Retina (tissue), 1 donor: Measurements from ENCODE around the gene DAB2IP.
A peak's percentile ranks its signal among the peaks of the same experiment; 100 is the strongest.

ENCODE experiments used
- DNase-seq: peaks from one replicate; pipeline ENCODE4 v3.0.0-alpha.2; 2016

DAB2IP gene

DNA sequence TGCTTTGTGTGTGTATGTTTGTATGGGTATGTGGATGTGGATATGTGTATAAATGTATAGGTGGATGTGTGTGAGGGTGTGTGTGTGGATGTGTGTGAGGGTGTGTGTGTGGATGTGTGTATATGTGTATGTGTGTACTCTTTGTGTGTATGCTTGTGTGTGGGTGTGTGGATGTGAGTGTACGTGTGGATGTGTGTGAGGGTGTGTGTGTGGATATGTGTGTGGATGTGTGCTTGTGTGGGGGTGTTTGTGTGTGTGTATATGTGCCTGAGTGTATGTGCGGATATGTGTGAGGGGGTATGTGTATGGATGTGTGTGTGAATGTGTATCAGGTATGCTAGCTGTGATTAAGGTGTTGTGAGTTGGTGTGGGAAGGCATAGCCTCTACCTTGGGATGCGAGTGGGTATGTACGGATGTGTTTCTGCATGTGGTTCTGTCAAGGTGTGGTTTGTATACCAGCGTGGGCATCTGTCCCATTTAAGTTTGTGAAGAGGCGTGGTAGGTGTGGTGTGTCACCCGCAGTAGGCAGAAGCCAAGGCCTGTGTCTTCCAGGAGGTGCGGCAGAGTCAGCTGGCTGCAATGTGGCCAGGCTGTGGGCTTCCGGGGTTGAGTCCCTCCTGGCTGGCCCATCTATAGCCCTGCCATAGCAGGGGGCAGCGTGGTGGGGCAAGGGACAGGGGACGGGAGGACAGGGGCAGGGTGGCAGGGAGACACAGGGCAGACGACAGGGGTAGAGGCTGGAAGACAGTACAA is 155.8 kb downstream of the DAB2IP start:
- DNase-seq = no peak

- peak; percentile 81 for DNase-seq
Measured at GRCh38 chr9:121807823-121808278, 156.4 kb downstream of the DAB2IP start.

- DNase-seq = no peak
Measured at GRCh38 chr9:121808781-121809180, 157.3 kb downstream of the DAB2IP start.

DNA sequence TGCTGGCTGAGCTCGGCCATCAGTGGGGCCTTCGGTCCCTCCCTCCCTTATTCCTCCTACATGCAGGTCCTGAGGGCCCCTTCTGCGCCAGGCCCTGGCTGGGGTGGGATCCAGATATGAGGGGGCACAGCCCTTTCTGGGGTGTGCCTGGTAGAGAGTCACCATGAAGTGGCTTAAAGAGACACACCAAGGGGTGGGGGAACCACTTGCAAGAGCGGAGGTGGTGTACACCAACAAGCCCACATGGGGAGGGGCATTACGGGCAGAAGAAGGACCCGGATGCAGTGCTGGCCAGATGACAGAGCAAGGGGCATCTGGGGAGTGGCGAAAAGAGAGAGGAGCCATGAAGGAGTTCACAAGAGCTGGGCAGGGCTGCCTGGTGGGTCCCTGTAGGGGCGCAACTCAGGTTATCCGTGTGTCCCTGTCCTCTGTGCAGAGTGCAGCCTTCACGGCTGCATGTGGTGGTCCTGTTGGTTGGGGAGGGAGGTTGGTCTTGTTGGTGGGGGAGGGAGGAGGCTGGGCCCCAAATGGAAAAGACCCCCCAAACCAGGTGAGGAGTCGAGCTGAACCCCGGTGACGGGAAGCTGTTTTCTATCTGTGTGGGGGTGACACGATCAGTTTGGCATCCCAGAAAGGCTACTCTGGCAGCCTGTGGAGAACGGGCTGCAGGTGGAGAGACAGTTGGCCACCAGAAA is 158.1 kb downstream of the DAB2IP start:
- DNase-seq = no peak

- no peak for DNase-seq
Measured at GRCh38 chr9:121810489-121810888, 159.1 kb downstream of the DAB2IP start.

DNA sequence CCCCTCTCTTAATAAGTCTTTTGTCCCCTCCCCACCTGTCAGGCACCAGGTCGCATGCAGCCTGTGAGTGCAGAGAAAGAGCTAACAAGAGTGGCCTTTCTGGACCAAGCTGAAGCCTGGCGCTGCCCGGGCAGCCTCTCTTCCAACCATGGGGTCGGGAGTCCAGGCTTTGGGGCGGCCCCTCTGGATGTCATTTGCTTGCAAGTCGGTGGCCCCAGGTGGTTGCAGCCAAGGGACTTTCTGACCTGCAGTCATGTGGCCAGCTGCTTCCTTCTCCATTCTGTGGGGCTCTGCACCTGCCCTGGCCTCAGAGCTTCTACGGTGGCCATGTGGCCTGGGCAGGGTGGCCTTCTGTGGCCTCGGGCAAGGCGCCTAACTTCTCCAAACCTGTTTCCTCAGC is 159.7 kb downstream of the DAB2IP start:
- DNase-seq = no peak

GRCh38 chr9:121811751-121812150 is 160.3 kb downstream of the DAB2IP start:
- no peak for DNase-seq

GRCh38 chr9:121812159-121812735 is 160.8 kb downstream of the DAB2IP start:
- DNase-seq = peak; percentile 34

DNA sequence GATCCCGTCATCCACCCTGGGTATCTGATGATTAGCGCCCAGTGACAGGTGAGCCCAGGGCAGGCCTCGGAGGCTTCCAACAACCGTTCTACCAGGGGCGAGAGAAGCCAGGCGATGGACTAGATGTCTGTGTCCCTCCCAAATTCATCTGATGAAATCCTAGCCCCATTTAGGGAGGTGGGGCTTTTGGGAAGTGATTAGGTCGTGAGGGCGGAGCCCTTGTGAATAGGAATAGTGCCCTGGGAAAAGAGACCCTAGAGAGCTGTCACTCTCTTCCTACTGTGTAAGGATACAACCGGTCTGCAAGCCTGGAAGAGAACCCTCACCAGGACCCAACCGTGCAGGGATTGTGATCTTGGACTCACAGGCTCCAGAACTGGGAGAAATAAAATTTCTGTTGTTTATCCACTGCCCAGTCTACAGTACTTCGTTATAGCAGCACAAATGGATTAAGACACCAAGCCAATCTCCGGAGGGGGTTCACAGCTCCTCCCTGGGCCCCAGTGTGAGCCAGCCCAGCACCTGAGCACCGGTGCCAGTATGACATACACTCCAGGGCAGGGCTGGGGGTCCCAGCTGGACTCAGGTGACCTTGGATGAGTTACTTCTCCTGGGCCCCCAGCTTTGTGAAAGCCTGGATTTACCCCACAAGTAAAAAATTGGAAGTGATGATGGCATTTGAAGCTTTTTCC is 162.2 kb downstream of the DAB2IP start:
- DNase-seq = no peak

- DNase-seq = no peak
Measured at GRCh38 chr9:121814594-121814993, 163.2 kb downstream of the DAB2IP start.

DNA sequence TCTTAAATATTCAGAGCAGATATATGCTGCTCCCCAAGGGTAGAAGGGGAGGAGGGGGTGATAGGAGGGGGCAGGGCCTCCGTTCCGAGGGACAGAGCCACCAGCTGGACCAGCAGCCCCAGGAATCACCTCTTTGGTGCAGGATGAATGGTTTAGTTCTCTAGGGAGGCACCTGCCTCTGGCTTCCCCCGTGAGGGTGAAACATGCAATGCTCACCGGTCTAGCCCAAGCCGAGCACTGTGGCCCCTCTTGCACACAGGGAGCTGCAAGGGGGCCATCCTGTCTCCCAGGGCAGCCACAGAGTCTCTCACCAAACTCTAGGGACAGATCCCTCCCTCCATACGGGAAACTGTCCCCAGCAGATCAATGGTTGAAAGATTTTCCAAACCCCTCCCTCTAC is 163.7 kb downstream of the DAB2IP start:
- DNase-seq = no peak

DNA sequence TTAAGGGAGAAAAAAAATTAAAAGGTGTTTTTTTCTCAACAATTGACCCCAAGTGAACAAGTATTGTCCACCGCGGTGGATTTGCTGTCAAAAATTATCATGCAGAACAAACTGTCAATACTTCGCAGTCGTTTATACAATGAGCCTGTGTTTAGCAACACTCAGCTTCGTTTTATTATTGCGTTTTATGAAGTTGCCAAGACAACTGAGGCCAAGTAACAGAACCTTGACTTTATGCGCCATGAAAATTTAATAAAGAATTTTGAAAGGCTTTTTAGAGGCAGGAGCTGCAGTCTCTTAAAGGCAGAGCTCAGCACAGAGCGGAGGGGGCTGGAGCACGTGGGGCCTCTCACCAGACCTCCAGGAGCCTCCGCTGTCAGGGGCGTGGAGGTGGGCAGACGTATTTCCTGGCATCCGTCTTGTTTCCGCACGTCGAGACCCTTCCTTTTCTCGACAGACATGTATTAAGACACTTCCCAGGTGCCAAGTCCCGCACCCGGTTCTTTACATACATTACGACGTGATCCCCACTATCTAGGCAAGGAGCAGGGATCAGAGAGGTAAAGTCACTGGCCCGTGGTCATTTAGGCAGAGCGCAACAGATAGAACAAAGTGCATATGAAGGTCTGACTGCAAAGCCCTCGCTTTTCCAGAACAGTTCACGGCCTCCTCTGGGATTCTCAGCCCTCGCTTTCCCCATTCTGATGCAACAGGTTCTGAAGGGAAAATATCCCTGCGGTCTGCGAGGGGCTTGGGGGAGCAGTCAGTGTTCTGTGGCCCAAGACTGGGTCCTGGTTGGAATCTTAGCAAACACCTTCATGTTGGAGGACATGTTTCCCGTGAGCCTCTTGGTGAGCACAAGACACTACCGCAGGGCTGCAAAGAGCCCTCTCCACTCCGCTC is 164.4 kb downstream of the DAB2IP start:
- DNase-seq = peak; percentile 51

- DNase-seq = no peak
Measured at GRCh38 chr9:121816449-121816817, 165.0 kb downstream of the DAB2IP start.

- DNase-seq = no peak
Measured at GRCh38 chr9:121816845-121817450, 165.5 kb downstream of the DAB2IP start.

DNA sequence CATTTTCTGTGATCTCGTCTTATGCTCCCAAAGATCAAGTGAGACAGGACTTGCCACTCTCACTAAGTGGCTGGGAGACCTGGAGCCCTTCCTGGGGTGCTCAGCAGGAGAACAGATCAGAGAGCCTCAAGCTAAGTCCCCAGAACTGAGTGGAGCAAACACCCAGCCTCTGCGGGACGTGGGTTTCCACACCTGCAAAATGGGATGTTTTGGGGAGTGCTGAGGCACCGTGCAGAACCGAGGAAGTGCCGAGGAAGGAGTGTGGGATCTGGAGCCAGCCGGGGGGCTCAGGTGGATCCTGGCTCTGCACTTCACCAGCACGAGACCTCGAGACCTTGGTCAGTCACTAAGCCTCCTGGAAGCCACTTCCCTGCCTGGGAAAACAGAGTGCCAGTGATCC is 166.0 kb downstream of the DAB2IP start:
- no peak for DNase-seq

GRCh38 chr9:121818016-121818661 is 166.7 kb downstream of the DAB2IP start:
- DNase-seq = no peak

DNA sequence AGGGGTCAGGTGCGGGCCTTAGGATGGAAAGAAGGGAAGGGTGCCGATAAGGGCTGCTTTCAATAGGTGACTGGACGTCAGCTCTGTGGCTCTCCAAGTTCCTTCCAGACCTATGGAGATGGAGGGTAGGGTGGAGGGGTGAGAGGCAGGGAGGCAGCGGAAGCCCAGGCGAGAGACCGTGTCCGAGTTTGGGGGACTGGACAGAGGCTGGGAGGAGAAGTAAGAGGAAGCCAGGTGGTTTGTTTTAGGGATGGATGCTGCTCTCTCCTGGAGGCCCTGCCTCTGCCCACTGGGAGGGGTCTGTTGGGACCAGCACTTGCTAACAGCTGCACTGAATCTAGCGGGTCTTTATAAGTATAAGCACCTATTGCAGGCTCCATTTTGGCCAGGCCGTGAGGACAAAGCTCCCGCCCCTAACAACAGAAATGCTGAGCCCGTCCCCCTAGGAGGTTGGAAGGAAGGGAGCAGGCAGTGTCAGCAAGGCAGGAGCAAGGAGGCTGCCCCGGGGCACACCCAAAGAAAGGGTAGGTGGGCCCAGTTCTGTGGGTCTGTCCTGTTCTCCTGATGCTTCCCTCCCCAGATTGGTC is 167.5 kb downstream of the DAB2IP start:
- DNase-seq = no peak

- DNase-seq = peak; percentile 68
Measured at GRCh38 chr9:121819428-121820231, 168.2 kb downstream of the DAB2IP start.

DNA sequence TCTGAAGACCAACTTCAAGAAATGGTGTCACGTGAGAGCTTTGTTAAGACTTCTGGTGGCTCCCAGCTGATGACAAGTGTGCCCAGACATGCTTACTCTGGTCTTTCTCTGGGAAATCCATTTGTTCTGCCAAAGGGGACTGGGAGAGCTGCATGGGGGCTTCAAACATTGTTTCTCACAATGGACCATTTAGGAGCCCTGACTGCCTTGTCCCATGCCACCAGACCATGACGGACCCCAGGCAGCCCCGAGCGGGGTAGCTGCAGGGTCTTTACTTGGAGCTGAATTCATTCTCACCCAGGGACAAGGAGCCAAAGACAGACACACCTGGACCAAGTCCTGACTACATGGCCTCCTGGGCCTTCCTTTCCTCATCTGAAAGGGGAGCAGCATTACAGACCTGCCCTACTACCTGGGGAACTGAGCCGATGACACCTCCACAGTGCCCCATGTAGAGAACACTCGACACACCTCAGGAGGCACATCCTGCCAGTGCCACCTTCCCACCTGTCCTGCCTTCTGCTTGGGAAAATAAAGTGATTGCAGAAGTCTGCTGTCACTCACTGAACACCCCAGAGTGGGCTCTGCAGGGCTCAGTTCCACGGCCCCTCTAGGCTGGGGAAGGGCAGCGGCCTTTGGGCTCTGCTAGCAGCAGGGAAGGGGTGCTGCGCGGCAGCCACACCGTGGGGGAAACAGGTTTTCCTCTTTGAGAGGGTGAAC is 169.0 kb downstream of the DAB2IP start:
- no peak for DNase-seq
